GM21717 (cell line): ENCODE data around the gene ZNF324.
A peak's percentile ranks its signal among the peaks of the same experiment; 100 is the strongest.
"Not testable (repeated sequence)": the region's sequence is repeated elsewhere in the genome, so short reads cannot be mapped to it uniquely, and the experiment has no call there.

ENCODE experiments used
- ATAC-seq: cut with Tn5 transposase; IDR thresholded peaks from one replicate; pipeline ENCODE4 v1.9.1; 2021; ENCODE audit warnings: mild to moderate bottlenecking, moderate library complexity; ENCODE audit not compliant: unreplicated experiment

ZNF324 gene

DNA sequence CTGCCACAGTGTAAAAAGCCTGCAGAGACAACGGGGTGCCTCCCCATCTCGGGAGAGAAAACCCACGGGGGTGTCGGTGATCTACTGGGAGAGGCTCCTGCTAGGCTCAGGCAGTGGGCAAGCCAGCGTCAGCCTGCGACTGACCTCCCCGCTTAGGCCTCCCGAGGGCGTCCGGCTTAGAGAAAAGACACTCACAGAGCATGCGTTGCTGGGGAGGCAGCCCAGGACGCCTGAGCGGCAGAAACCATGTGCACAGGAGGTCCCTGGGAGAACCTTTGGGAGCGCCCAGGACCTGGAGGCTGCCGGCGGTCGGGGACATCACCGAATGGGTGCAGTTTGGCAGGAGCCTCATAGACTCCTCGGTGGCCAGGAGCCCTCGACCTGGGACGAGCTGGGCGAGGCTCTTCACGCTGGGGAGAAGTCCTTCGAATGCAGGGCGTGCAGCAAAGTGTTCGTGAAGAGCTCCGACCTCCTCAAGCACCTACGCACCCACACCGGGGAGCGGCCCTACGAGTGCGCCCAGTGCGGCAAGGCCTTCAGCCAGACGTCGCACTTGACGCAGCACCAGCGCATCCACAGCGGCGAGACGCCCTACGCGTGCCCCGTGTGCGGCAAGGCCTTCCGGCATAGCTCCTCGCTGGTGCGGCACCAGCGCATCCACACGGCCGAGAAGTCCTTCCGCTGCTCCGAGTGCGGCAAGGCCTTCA is 4.1 kb downstream of the ZNF324 start:
- ATAC-seq: not testable (repeated sequence)

GRCh38 chr19:58471736-58472135 is 4.9 kb downstream of the ZNF324 start:
- no peak for ATAC-seq

GRCh38 chr19:58473775-58474174 is 6.9 kb downstream of the ZNF324 start:
- no peak for ATAC-seq

DNA sequence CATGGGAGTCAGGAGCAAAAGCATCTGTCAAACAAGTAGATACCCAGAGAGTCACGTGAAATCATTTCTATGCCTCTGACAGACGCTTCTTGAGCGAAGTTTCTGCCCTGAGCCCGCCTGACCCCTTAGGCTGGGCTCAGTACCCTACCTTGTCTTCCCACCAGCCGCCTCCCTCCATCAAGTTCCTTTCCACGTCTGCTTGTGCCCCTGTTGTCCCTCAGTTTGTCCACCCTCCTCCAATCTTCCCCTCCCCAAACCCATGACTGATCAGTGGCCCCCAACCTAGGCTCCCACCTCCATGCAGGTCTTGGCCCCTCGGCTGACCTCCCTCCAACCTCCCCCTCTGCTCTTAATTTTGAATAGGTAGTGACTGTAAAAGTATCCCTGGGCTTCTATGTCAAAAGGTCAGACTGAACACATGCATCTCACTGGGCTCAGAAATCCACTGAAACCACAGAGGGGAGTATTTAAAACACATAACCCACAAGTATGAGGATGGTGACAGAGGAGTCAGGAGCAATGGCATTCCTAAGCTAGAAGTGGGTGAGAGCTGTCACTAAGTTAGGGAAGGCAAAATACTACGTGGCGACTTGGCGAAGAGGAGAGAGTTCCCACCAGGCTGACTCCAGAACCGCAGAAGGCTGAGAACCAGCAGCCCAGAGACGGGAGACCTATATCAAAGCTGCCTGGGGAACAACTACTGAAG is 7.6 kb downstream of the ZNF324 start:
- no peak for ATAC-seq

GRCh38 chr19:58474997-58475713 is 8.3 kb downstream of the ZNF324 start:
- ATAC-seq: no peak

- ATAC-seq: peak; percentile 77
These were observed 9.0 kb downstream of the ZNF324 start, which contains the start of gene ZNF446 for GRCh38 chr19:58475714-58476497. ZNF446 (plus strand) TSS chr19:58476352; CDS start chr19:58477219, 867 bp downstream.

GRCh38 chr19:58476498-58477015 is 9.7 kb downstream of the ZNF324 start:
- no peak for ATAC-seq

GRCh38 chr19:58477130-58477529 is 10.2 kb downstream of the ZNF324 start:
- ATAC-seq: no peak

DNA sequence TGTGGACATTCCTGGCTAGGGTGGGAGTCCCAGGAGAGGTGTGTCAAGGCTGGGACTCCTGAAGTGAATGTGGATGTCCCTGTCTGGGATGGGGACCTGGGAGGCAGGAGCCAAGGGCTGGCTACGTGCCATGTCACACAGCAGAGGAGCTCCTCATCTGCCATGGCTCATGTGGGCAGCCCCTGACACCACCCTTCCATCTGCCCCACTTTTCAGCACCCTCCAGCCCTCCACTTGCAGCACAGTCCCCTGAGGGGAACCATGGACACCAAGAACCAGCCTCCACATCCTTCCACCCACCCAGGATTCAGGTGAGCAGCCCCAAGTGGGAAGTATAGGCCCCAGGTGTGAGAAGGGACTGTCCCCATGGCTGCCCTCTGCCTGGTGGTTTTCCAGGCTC is 11.0 kb downstream of the ZNF324 start:
- no peak for ATAC-seq

GRCh38 chr19:58479303-58479702 is 12.4 kb downstream of the ZNF324 start:
- ATAC-seq: no peak

- no peak for ATAC-seq
These were observed 13.0 kb downstream of the ZNF324 start for GRCh38 chr19:58479736-58480480.

- ATAC-seq: no peak
These were observed 13.6 kb downstream of the ZNF324 start for GRCh38 chr19:58480481-58480830.

DNA sequence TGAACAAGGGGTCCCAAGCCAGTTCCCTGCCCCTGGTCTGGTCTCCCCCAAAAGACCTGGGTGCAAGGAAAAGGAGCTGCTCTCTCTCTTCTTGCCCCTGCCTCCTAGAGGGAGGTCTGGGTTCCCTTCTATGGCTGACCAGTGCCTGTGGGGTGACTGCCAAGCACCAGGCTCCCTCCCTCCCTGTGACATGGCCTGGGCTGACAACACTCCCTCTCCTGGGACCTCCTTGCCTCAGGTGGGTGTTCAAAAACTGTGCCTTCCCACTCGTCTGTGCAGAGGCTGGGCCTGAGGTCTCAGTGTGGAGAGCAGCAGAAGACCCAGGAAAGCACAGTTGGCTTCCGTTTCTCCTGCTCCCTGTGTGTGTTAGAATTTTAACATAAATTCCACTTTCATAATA is 14.0 kb downstream of the ZNF324 start:
- no peak for ATAC-seq

- no peak for ATAC-seq
These were observed 15.5 kb downstream of the ZNF324 start for GRCh38 chr19:58482372-58482771.

DNA sequence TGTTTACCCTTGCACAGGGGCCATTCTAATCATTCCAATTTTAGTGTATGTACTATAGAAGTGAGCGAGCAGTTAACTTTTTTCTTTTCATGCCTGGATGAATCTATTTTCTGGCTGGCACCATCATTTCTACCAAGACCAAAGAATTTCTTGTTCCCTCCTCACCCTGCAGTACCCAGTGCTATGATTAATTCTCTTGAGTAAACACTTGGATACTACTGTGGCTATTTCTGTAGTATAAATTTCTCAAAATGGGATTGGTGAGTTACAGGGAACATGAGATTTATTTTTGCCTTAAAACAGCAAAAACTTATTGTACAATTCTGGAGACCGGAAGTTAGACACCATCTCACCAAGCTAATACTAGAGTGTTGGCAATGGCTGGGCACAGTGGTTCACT is 16.9 kb downstream of the ZNF324 start:
- ATAC-seq: no peak

DNA sequence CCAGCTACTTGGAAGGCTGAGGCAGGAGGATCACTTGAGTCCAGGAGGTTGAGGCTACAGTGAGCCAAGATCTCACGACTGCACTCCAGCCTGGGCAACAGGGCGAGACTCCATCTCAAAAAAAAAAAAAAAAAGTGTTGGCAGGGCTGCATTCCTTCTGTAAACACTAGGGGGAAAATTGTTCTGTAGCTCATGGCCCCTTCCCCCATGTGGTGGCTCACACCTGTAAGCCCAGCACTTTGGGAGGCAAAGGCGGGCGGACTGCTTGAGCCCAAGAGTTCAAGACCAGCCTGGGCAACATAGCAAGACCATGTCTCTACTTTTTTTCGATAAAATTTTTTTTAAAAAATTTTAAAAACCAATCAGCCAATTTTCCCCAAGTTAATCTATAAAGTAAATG is 17.5 kb downstream of the ZNF324 start:
- ATAC-seq: not testable (repeated sequence)

- ATAC-seq: no peak
These were observed 24.5 kb downstream of the ZNF324 start for GRCh38 chr19:58491393-58491792.

DNA sequence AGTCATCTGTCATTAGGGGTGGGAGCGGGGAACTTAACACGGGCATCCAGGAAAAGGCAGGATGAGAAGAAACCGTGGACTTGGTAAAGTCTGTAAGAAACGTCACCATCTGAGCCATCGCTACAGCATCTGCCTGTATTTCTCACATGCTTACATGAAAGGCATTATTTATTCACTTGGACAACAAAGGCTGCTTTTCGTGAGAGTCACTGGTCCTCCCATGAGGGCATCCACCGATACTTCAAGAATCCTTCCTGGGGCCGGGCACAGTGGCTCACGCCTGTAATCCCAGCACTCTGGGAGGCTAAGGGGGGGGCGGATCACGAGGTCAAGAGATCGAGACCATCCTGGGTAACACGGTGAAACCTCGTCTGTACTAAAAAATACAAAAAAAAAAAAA is 25.4 kb downstream of the ZNF324 start:
- ATAC-seq: no peak

DNA sequence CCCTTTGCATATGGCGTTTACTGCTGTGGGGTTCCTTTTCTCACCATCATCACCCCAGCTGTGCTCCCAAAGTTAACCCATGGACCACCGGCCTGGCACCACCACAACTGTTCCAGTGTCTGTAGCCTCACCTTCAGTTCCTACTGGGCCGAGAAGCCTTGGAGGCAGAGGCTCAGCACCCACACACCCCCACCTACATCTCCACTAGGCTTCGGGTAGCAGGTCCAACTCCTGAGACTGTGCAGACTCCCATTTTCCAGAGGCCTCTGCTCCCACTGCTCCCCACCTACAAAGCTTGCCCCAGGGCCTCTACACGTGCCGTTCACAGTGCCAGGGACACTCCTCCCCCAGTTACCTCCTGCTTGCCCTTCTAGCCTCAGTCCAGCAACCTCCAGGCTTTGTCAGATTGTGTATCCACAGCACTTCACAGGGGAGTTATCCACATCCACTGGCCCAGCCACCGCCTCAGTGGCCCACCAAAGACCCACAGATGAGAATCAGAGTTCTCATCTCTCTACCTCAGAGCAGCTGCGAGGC is 30.8 kb downstream of the ZNF324 start:
- ATAC-seq: no peak
